Measurements from ENCODE around the gene PIM1.
"Not testable (repeated sequence)": the region's sequence is repeated elsewhere in the genome, so short reads cannot be mapped to it uniquely, and the experiment has no call there.

PIM1 gene

GRCh38 chr6:37190159-37190535 lies 20.2 kb downstream of the PIM1 start:
- no peak for ATAC-seq
- Mint-ChIP-seq H3K36me3 (no peaks in the 10 kb centered on the region), H3K9me3 (no peaks in the 10 kb centered on the region), H3K4me3 (no peak overlapping the region), H3K27ac (no peak overlapping the region), H3K4me1 (peaks cover 14% of the 10 kb centered on the region), H3K27me3 (no peaks in the 10 kb centered on the region)

GRCh38 chr6:37192666-37193065 lies 22.7 kb downstream of the PIM1 start:
- Mint-ChIP-seq H3K4me3 (no peak overlapping the region), H3K27me3 (no peaks in the 10 kb centered on the region), H3K4me1 (peaks cover 5% of the 10 kb centered on the region), H3K9me3 (no peaks in the 10 kb centered on the region), H3K36me3 (no peaks in the 10 kb centered on the region), H3K27ac (no peak overlapping the region)
- no peak for ATAC-seq

GRCh38 chr6:37194886-37195285 lies 24.9 kb downstream of the PIM1 start:
- H3K27ac Mint-ChIP-seq, H3K36me3 Mint-ChIP-seq, ATAC-seq, H3K4me1 Mint-ChIP-seq, H3K9me3 Mint-ChIP-seq, H3K27me3 Mint-ChIP-seq, H3K4me3 Mint-ChIP-seq: not testable (repeated sequence)

GRCh38 chr6:37196451-37196850 lies 26.5 kb downstream of the PIM1 start:
- ATAC-seq, H3K27ac Mint-ChIP-seq, H3K9me3 Mint-ChIP-seq, H3K36me3 Mint-ChIP-seq, H3K27me3 Mint-ChIP-seq, H3K4me1 Mint-ChIP-seq, H3K4me3 Mint-ChIP-seq: not testable (repeated sequence)

GRCh38 chr6:37200085-37200484 lies 30.1 kb downstream of the PIM1 start:
- Mint-ChIP-seq H3K9me3 (no peaks in the 10 kb centered on the region), H3K4me3 (no peak overlapping the region), H3K4me1 (no peaks in the 10 kb centered on the region), H3K27me3 (no peaks in the 10 kb centered on the region), H3K27ac (no peak overlapping the region), H3K36me3 (no peaks in the 10 kb centered on the region)
- no peak for ATAC-seq

- H3K4me3 Mint-ChIP-seq: no peak overlapping the region
- no peaks in the 10 kb centered on the region for H3K9me3 Mint-ChIP-seq
- no peaks in the 10 kb centered on the region for H3K27me3 Mint-ChIP-seq
- H3K36me3 Mint-ChIP-seq: no peaks in the 10 kb centered on the region
- no peak overlapping the region for H3K27ac Mint-ChIP-seq
- H3K4me1 Mint-ChIP-seq: no peaks in the 10 kb centered on the region
- ATAC-seq: no peak
These were observed 31.8 kb downstream of the PIM1 start for GRCh38 chr6:37201726-37202125.

GRCh38 chr6:37202788-37203491 lies 33.0 kb downstream of the PIM1 start:
- Mint-ChIP-seq H3K27ac (no peak overlapping the region), H3K9me3 (no peaks in the 10 kb centered on the region), H3K27me3 (no peaks in the 10 kb centered on the region), H3K36me3 (no peaks in the 10 kb centered on the region), H3K4me3 (no peak overlapping the region), H3K4me1 (peaks cover 6% of the 10 kb centered on the region)
- no peak for ATAC-seq

- no peaks in the 10 kb centered on the region for H3K36me3 Mint-ChIP-seq
- H3K4me1 Mint-ChIP-seq: peaks cover 11% of the 10 kb centered on the region
- no peak overlapping the region for H3K4me3 Mint-ChIP-seq
- ATAC-seq: no peak
- H3K27ac Mint-ChIP-seq: no peak overlapping the region
- no peaks in the 10 kb centered on the region for H3K9me3 Mint-ChIP-seq
- H3K27me3 Mint-ChIP-seq: no peaks in the 10 kb centered on the region
These were observed 34.2 kb downstream of the PIM1 start for GRCh38 chr6:37204014-37204751.

GRCh38 chr6:37205175-37205996 lies 35.4 kb downstream of the PIM1 start:
- H3K4me1 Mint-ChIP-seq: peaks cover 11% of the 10 kb centered on the region
- no peak overlapping the region for H3K4me3 Mint-ChIP-seq
- no peaks in the 10 kb centered on the region for H3K9me3 Mint-ChIP-seq
- no peaks in the 10 kb centered on the region for H3K27me3 Mint-ChIP-seq
- ATAC-seq: no peak
- no peak overlapping the region for H3K27ac Mint-ChIP-seq
- no peaks in the 10 kb centered on the region for H3K36me3 Mint-ChIP-seq

- no peak for ATAC-seq
- Mint-ChIP-seq H3K4me3 (no peak overlapping the region), H3K27ac (no peak overlapping the region), H3K4me1 (peaks cover 11% of the 10 kb centered on the region), H3K36me3 (no peaks in the 10 kb centered on the region), H3K27me3 (no peaks in the 10 kb centered on the region), H3K9me3 (no peaks in the 10 kb centered on the region)
These were observed 36.0 kb downstream of the PIM1 start for GRCh38 chr6:37205997-37206340.

GRCh38 chr6:37206622-37207021 lies 36.7 kb downstream of the PIM1 start:
- no peak overlapping the region for H3K27ac Mint-ChIP-seq
- peaks cover 11% of the 10 kb centered on the region for H3K4me1 Mint-ChIP-seq

GRCh38 chr6:37207903-37208456 lies 38.0 kb downstream of the PIM1 start:
- peak; percentile 78 for ATAC-seq
- H3K27me3 Mint-ChIP-seq: no peaks in the 10 kb centered on the region
- H3K4me3 Mint-ChIP-seq: no peak overlapping the region
- H3K27ac Mint-ChIP-seq: peak overlapping the region; percentile 4
- no peaks in the 10 kb centered on the region for H3K36me3 Mint-ChIP-seq
- H3K9me3 Mint-ChIP-seq: no peaks in the 10 kb centered on the region
- peaks cover 11% of the 10 kb centered on the region for H3K4me1 Mint-ChIP-seq

More at GRCh38 chr6:37206622-37207021, 36.7 kb downstream of the PIM1 start:
- Mint-ChIP-seq H3K9me3 (no peaks in the 10 kb centered on the region), H3K27me3 (no peaks in the 10 kb centered on the region), H3K36me3 (no peaks in the 10 kb centered on the region), H3K4me3 (no peak overlapping the region)
- no peak for ATAC-seq

GRCh38 chr6:37208793-37209192 lies 38.8 kb downstream of the PIM1 start:
- no peaks in the 10 kb centered on the region for H3K27me3 Mint-ChIP-seq
- H3K4me3 Mint-ChIP-seq: no peak overlapping the region
- no peaks in the 10 kb centered on the region for H3K9me3 Mint-ChIP-seq
- ATAC-seq: no peak
- no peak overlapping the region for H3K27ac Mint-ChIP-seq
- peaks cover 11% of the 10 kb centered on the region for H3K4me1 Mint-ChIP-seq
- no peaks in the 10 kb centered on the region for H3K36me3 Mint-ChIP-seq

- H3K27me3 Mint-ChIP-seq: no peaks in the 10 kb centered on the region
- no peaks in the 10 kb centered on the region for H3K36me3 Mint-ChIP-seq
- H3K4me3 Mint-ChIP-seq: no peak overlapping the region
- ATAC-seq: no peak
- H3K9me3 Mint-ChIP-seq: no peaks in the 10 kb centered on the region
- H3K4me1 Mint-ChIP-seq: peaks cover 11% of the 10 kb centered on the region
- peak overlapping the region; percentile 7 for H3K27ac Mint-ChIP-seq
These were observed 39.7 kb downstream of the PIM1 start for GRCh38 chr6:37209461-37210205.
